K562 (cell line): ENCODE data around the gene THUMPD1. TPM values are rescaled to one million over a fixed set of nuclear protein-coding genes. Genes with fewer than 3 reads are reported as not detected.

Source experiments
- ATAC-seq: fragments of 200-7000 bp; cut with Tn5 transposase; 3 replicates; pipeline ENCODE4 v1.9.1; 2020; ENCODE audit warnings: moderate library complexity
- BruUV-seq: library from RNA; stranded (reverse); fragments of 400-500 nt; replicated peaks from 2 replicates; lab custom pipeline; 2021; lab: Mats Ljungman, UMichigan
- CTCF ChIA-PET: fragments of 300-600 bp; formaldehyde crosslinking; extraction: SDS; loops from one replicate; lab custom pipeline; 2021; ENCODE audit warnings: low intra/inter-chr PET ratio; lab: Yijun Ruan, JAX
- POLR2A ChIA-PET: fragments of 300-600, 350-650 bp; sonication (Branson Sonifier 250); formaldehyde crosslinking; extraction: SDS; loops from one replicate; lab custom pipeline; 2021; ENCODE audit warnings: antibody characterized with exemption, inconsistent platforms; lab: Yijun Ruan, JAX
- DNase-seq, 4 experiments: peaks; one replicate each; pipeline versions ENCODE4 v3.0.0 to v3.0.0-alpha.2; 2011 to 2018; ENCODE audit warnings: low spot score in 3 of 4, mixed read lengths in 3 of 4; ENCODE audit errors: extremely low read depth in 1 of 4
- FAIRE-seq: peaks from 2 replicates; lab custom pipeline; 2011; peaks lifted over from hg19 to GRCh38; lab: Jason Lieb, UNC
- H2AFZ ChIP-seq: 2 replicates; pipeline ENCODE4 v1.6.0; 2011; ENCODE audit warnings: low read depth, low read length, control low read depth, inconsistent platforms
- H3K27ac ChIP-seq: fragments of 200-600 bp; 3 replicates; pipeline ENCODE4 v1.8.0; 2011; ENCODE audit warnings: low read depth, mild to moderate bottlenecking, control low read depth, inconsistent platforms, low read length, moderate library complexity, mixed read lengths; ENCODE audit errors: extremely low read depth
- H3K27me3 ChIP-seq, 2 experiments: fragments of 300-600 bp in 1 of 2; 2 replicates in 1 of 2; 3 replicates in 1 of 2; pipeline versions ENCODE4 v1.6.0 to v1.8.0; 2011; ENCODE audit warnings: inconsistent platforms in 2 of 2, low read length in 2 of 2, mild to moderate bottlenecking in 1 of 2, mixed read lengths in 1 of 2, moderate library complexity in 1 of 2; ENCODE audit not compliant: control insufficient read depth in 2 of 2, insufficient read depth in 2 of 2
- H3K36me3 ChIP-seq: fragments of 300-600 bp; 3 replicates; pipeline ENCODE4 v1.8.0; 2011; ENCODE audit warnings: mild to moderate bottlenecking, low read length, inconsistent platforms; ENCODE audit not compliant: control insufficient read depth, insufficient read depth
- H3K4me1 ChIP-seq, 2 experiments: fragments of 200-600 bp in 1 of 2; replicated peaks in 1 of 2; 2 replicates in 1 of 2; 3 replicates in 1 of 2; pipeline versions ENCODE4 v1.5.1 to v1.8.0; 2011; ENCODE audit warnings: inconsistent platforms in 2 of 2, low read length in 2 of 2, mild to moderate bottlenecking in 1 of 2, mixed read lengths in 1 of 2, moderate library complexity in 1 of 2; ENCODE audit not compliant: control insufficient read depth in 2 of 2, insufficient read depth in 2 of 2
- H3K4me2 ChIP-seq: 2 replicates; pipeline ENCODE4 v1.6.1; 2011; ENCODE audit warnings: low read length, control low read depth, inconsistent platforms, mixed read lengths; ENCODE audit not compliant: insufficient read depth
- H3K4me3 ChIP-seq: fragments of 200-600 bp; sonication (generic), shearing (Covaris generic); 2 replicates; pipeline ENCODE4 v1.5.1; 2016; ENCODE audit warnings: control low read depth, inconsistent platforms
- H3K79me2 ChIP-seq: fragments of 200-600 bp; 3 replicates; pipeline ENCODE4 v1.8.0; 2011; ENCODE audit warnings: low read length, inconsistent platforms; ENCODE audit not compliant: control insufficient read depth, insufficient read depth
- H3K9ac ChIP-seq, 2 experiments: 2 replicates each; pipeline versions ENCODE4 v1.6.0 to v1.6.1; 2011; ENCODE audit warnings: low read depth in 2 of 2, low read length in 2 of 2, control low read depth in 1 of 2, inconsistent platforms in 1 of 2, mild to moderate bottlenecking in 1 of 2, mixed read lengths in 1 of 2; ENCODE audit not compliant: insufficient read depth in 1 of 2
- H3K9me1 ChIP-seq: one replicate; pipeline ENCODE4 v1.6.0; 2011; ENCODE audit warnings: inconsistent platforms, mild to moderate bottlenecking, low read length, moderate library complexity; ENCODE audit not compliant: control insufficient read depth, insufficient read depth
- H3K9me3 ChIP-seq: replicated peaks from 2 replicates; pipeline ENCODE4 v1.5.1; 2011; ENCODE audit warnings: low read depth, low read length, inconsistent platforms; ENCODE audit not compliant: control insufficient read depth, insufficient read depth
- H4K20me1 ChIP-seq: replicated peaks from 2 replicates; pipeline ENCODE4 v1.6.1; 2011; ENCODE audit warnings: low read length, inconsistent platforms, mixed read lengths; ENCODE audit not compliant: control insufficient read depth, insufficient read depth
- ARID4B ChIP-seq: sonication (generic); formaldehyde crosslinking; IDR thresholded peaks from 2 replicates; pipeline ENCODE4 v1.8.0; 2022; ENCODE audit warnings: mild to moderate bottlenecking, missing genetic modification reagents
- BRCA1 ChIP-seq, 2 experiments: fragments of 450-650 bp in 1 of 2; sonication (generic) in 1 of 2; formaldehyde crosslinking in 1 of 2; IDR thresholded peaks; 2 replicates each; pipeline versions ENCODE4 v1.5.0 to v1.6.1; 2017 to 2020; ENCODE audit warnings: mild to moderate bottlenecking in 1 of 2, missing genetic modification reagents in 1 of 2
- MYC ChIP-seq, 2 experiments: fragments of 250-450 bp in 1 of 2; sonication (Bioruptor Pico) in 1 of 2; IDR thresholded peaks; 2 replicates each; pipeline versions ENCODE4 v1.5.1 to v1.6.1; 2012 to 2021; ENCODE audit warnings: low read depth in 2 of 2, borderline replicate concordance in 1 of 2, improper control_type of control experiment in 1 of 2, low read length in 1 of 2, mild to moderate bottlenecking in 1 of 2, moderate library complexity in 1 of 2
- SMARCA5 ChIP-seq: fragments of 450-650 bp; IDR thresholded peaks from 2 replicates; pipeline ENCODE4 v1.6.1; 2016
- ZNF253 ChIP-seq: fragments of 250-450 bp; sonication (Bioruptor Pico); conservative IDR thresholded peaks from 2 replicates; pipeline ENCODE4 v1.6.1; 2021; ENCODE audit warnings: mild to moderate bottlenecking
- ZNF766 ChIP-seq: fragments of 200-800 bp; sonication (Bioruptor generic); conservative IDR thresholded peaks from 2 replicates; pipeline ENCODE4 v1.6.1; 2016; ENCODE audit warnings: missing genetic modification characterization, missing compliant biosample characterization
- WGBS: fragments of 100-300 bp; shearing (Covaris generic); methylation state at CpG from one replicate; pipeline ENCODE4 v1.1.6; 2016; ENCODE audit warnings: low coverage, mixed read lengths; ENCODE audit not compliant: insufficient coverage; ENCODE audit errors: missing lambda C conversion rate; 5-methylcytosine and 5-hydroxymethylcytosine counted together
- in situ Hi-C: fragments of 300-500 bp; cut with MboI; formaldehyde crosslinking; loops from 4 replicates; pipeline ENCODE4 v1.15.0; 2018; ENCODE audit warnings: inconsistent platforms, mixed read lengths
- intact Hi-C: fragments of 100-400 bp; cut with micrococcal nuclease; formaldehyde crosslinking; loops from 2 replicates; pipeline ENCODE4 v1.14.2; 2022
- polyA plus RNA-seq, 8 experiments: library from polyadenylated mRNA; depleted of rRNA in 4 of 8; stranded (reverse) in 5 of 8; unstranded in 3 of 8; fragments of >200 nt; fragmentation: Nextera tagmentation in 2 of 8; fragmentation: Illumina TruSeq in 1 of 8; extraction: Ambion mirVana in 2 of 8; extraction: Trizol in 1 of 8; gene quantifications; 2 replicates each; pipeline versions ENCODE4 v1.2.1 to v1.2.3, GENCODE V29; 2011 to 2014; ENCODE audit warnings: inconsistent platforms in 1 of 8, missing spikeins in 1 of 8
- total RNA-seq, 7 experiments: library from RNA; depleted of rRNA in 6 of 7; stranded (reverse); fragments of >200 nt in 6 of 7; fragmentation: Illumina TruSeq in 2 of 7; extraction: Trizol in 2 of 7; gene quantifications; 2 replicates each; pipeline versions ENCODE4 v1.2.1 to v1.2.3, GENCODE V29; 2011 to 2021; ENCODE audit warnings: low replicate concordance in 1 of 7

Gene THUMPD1
- total and polyA plus RNA-seq, 9 of the 15 experiments (the other 6 are each of a cell fraction or from before 2014, with no cell fraction given) = 37.8 to 101 (median 56.8) TPM

GRCh38 chr16:20762404-20763123 lies 20.9 kb upstream of the THUMPD1 start (continued):
- no peak for TF ChIP-seq SMARCA5
- no peak for TF ChIP-seq BRCA1 (IDR thresholded peaks at IDR 0.05)
- TF ChIP-seq BRCA1 (CRISPR knock-in tag; IDR thresholded peaks at IDR 0.05) = no peak
- no peak for TF ChIP-seq ZNF253 (CRISPR knock-in tag)

- no peaks in the 10 kb centered on the region for H3K9me1 ChIP-seq
- POLR2A ChIA-PET = interaction anchor here (0.7 kb wide), 1 partner anchor 10 kb away, joined by 3 read pairs; no protein-coding TSS in a partner anchor
- intact Hi-C loops (no loop called here), in situ Hi-C loops (no loop called here)
- peaks cover 3% of the 10 kb centered on the region; the same call in 1 of the 3 replicates for H3K36me3 ChIP-seq
- peaks cover 23% of the 10 kb centered on the region for H3K79me2 ChIP-seq
- H4K20me1 ChIP-seq = no peaks in the 10 kb centered on the region
- H3K4me1 ChIP-seq = peaks cover 4 to 27% of the 10 kb centered on the region in 2 experiments; a peak in 4 of 5 replicates
- H2AFZ ChIP-seq = no peak overlapping the region
- FAIRE-seq (no peak), DNase-seq (no peak), ATAC-seq (no peak)
- TF ChIP-seq MYC (IDR thresholded peaks at IDR 0.05; ENCODE audit: low read depth, low read length) (no peak), MYC (CRISPR knock-in tag; IDR thresholded peaks at IDR 0.05; ENCODE audit: borderline replicate concordance, low read depth) (peak; percentile 16; the same call in 1 of the 2 replicates), ARID4B (no peak), ZNF766 (CRISPR knock-in tag) (peak; percentile 92)
- WGBS = 64% methylated on average over 1 of the region's 1 CpG
- no peaks in the 10 kb centered on the region for H3K27me3 ChIP-seq
- no peak overlapping the region for H3K4me2 ChIP-seq
- H3K27ac ChIP-seq = peak overlapping the region; percentile 85
- H3K9me3 ChIP-seq = peaks cover 18% of the 10 kb centered on the region
- no TSS peak for BruUV-seq
- no peak overlapping the region for H3K4me3 ChIP-seq
- no peak overlapping the region for H3K9ac ChIP-seq
- CTCF ChIA-PET = no interaction called here
Measured at GRCh38 chr16:20761175-20761574, 19.6 kb upstream of the THUMPD1 start.
